IPS DF 6.9 (cell line): ENCODE results near the gene CCDC33.

Experiments
- DNase-seq: peaks from one replicate; pipeline ENCODE4 v3.0.0-alpha.2; 2013; ENCODE audit warnings: low read depth, low spot score
- H3K27ac ChIP-seq: one replicate; pipeline ENCODE4 v1.5.1; 2013; ENCODE audit warnings: low read length, control low read depth
- H3K27me3 ChIP-seq: 2 replicates; pipeline ENCODE4 v1.6.1; 2013; ENCODE audit warnings: mild to moderate bottlenecking, low read length; ENCODE audit not compliant: control insufficient read depth, insufficient read depth
- H3K36me3 ChIP-seq: 2 replicates; pipeline ENCODE4 v1.6.1; 2013; ENCODE audit warnings: low read length; ENCODE audit not compliant: control insufficient read depth, insufficient read depth
- H3K4me1 ChIP-seq: 2 replicates; pipeline ENCODE4 v1.6.1; 2013; ENCODE audit warnings: low read length; ENCODE audit not compliant: control insufficient read depth, insufficient read depth
- H3K4me3 ChIP-seq: 2 replicates; pipeline ENCODE4 v1.5.1; 2013; ENCODE audit warnings: mild to moderate bottlenecking, low read length
- H3K9me3 ChIP-seq: 2 replicates; pipeline ENCODE4 v1.6.1; 2013; ENCODE audit warnings: low read length, inconsistent platforms; ENCODE audit not compliant: control insufficient read depth, insufficient read depth
- WGBS: extraction: QIAGEN DNeasy Blood & Tissue Kit; methylation state at CpG from one replicate; pipeline ENCODE4 v1.1.7; 2013; ENCODE audit warnings: mixed read lengths, missing lambda C conversion rate; ENCODE audit not compliant: insufficient read length, insufficient coverage; 5-methylcytosine and 5-hydroxymethylcytosine counted together

Gene CCDC33

DNA sequence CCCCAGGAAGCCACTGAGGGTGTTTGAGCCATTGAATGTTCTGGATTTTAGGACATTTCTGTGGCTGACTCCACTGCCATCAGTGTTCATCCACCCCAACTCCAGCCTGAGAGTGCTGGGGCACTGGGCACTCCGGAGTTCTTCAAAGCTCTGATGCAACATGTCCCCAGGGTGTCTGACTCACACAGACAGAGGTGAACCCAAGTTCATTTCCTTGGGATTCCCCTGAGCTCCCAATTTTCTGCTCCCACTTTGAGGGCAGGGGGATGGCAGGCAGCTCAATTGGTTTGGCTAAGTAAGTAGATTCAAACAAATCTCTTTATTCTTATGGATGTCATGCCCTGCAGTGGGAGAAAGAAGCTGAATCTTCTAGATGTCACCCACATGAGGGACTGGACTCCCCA, 35.7 kb upstream of the CCDC33 start:
- no peaks in the 10 kb centered on the region for H3K36me3 ChIP-seq
- no peak overlapping the region for H3K4me3 ChIP-seq
- no peaks in the 10 kb centered on the region for H3K27me3 ChIP-seq
- H3K4me1 ChIP-seq, result peaks cover 16% of the 10 kb centered on the region
- H3K27ac ChIP-seq, result no peak overlapping the region
- no peak for DNase-seq
- WGBS, result no CpG with 5 or more reads among the region's 1 CpG
- no peaks in the 10 kb centered on the region for H3K9me3 ChIP-seq

GRCh38 chr15:74200871-74201419, 35.2 kb upstream of the CCDC33 start:
- Histone ChIP-seq H3K36me3 (no peaks in the 10 kb centered on the region), H3K27ac (no peak overlapping the region), H3K27me3 (no peaks in the 10 kb centered on the region), H3K9me3 (no peaks in the 10 kb centered on the region), H3K4me1 (peaks cover 16% of the 10 kb centered on the region), H3K4me3 (no peak overlapping the region)
- DNase-seq, result no peak
- WGBS, result no CpG with 5 or more reads among the region's 8 CpGs

GRCh38 chr15:74201710-74202420, 34.3 kb upstream of the CCDC33 start:
- Histone ChIP-seq H3K27ac (no peak overlapping the region), H3K4me3 (no peak overlapping the region; the same call in 1 of the 2 replicates), H3K9me3 (no peaks in the 10 kb centered on the region), H3K27me3 (no peaks in the 10 kb centered on the region), H3K36me3 (no peaks in the 10 kb centered on the region), H3K4me1 (peaks cover 16% of the 10 kb centered on the region)
- no peak for DNase-seq
- no CpG with 5 or more reads among the region's 7 CpGs for WGBS

DNA sequence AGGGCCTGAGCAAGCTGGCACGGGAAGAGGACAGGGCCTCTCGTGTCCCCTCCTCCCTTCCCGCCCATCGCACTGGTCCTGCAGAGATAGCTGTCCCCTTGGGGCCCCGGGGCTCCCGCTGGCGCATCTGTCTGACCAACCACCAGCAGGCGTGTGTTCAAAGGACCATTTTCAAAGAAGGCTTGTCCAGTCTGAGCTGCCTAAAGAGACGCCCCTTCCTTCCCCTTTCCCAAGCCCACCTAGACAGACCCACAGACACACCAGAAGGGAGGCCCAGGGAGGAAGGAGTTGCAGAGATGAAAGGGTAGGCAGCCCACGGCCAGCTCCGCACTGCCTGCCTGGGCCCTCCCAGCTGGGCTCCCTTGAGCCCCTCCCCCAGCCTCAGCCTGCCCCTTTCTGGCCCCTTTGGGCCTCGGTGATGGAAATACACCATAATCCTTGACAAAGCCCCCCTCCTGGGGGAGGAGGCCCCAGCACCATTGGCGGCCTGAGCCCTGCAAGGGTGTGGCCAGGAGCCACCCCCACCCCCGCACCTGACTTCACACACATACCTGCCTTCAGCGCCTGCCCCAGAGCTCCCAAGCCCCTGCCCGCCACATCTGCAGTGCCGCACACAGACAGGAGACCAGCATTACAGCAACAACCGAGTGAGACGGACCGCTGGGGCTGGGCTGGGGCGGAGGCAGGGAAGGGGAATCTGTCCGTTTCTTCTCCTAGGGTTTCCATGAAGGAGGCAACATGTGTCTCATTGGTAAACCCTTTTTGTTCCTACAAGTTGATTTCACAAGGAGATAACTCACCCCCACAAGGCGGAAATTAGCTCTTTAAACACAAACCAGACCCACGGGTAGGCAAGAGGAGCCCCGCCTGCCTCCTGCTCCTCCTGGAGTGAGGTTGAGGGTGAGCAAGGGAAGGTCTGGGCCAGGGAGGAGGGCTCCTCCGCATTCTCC, 33.4 kb upstream of the CCDC33 start, which contains the start of gene STRA6:
STRA6 (minus strand) TSS at position 336 of the 950 bp plus-strand sequence. CDS start 520 bp downstream, outside the sequence.
- DNase-seq, result peak; percentile 76
- H3K36me3 ChIP-seq, result no peaks in the 10 kb centered on the region
- peak within 1 kb of the TSS; percentile 19; the same call in 1 of the 2 replicates for H3K4me3 ChIP-seq
- no peak within 1 kb of the TSS for H3K27ac ChIP-seq
- H3K9me3 ChIP-seq, result no peaks in the 10 kb centered on the region
- WGBS, result no CpG with 5 or more reads among the region's 26 CpGs
- peaks cover 16% of the 10 kb centered on the region for H3K4me1 ChIP-seq
- H3K27me3 ChIP-seq, result no peaks in the 10 kb centered on the region

GRCh38 chr15:74203914-74204431, 32.2 kb upstream of the CCDC33 start:
- peaks cover 20% of the 10 kb centered on the region for H3K4me1 ChIP-seq
- H3K27ac ChIP-seq, result no peak overlapping the region

GRCh38 chr15:74205582-74205947, 30.6 kb upstream of the CCDC33 start:
- H3K36me3 ChIP-seq, result no peaks in the 10 kb centered on the region
- no CpG with 5 or more reads among the region's 4 CpGs for WGBS
- no peaks in the 10 kb centered on the region for H3K9me3 ChIP-seq
- H3K27me3 ChIP-seq, result no peaks in the 10 kb centered on the region
- H3K4me3 ChIP-seq, result no peak overlapping the region
- peaks cover 22% of the 10 kb centered on the region for H3K4me1 ChIP-seq
- H3K27ac ChIP-seq, result no peak overlapping the region
- DNase-seq, result no peak

More at GRCh38 chr15:74203914-74204431, 32.2 kb upstream of the CCDC33 start:
- H3K36me3 ChIP-seq, result no peaks in the 10 kb centered on the region
- no peaks in the 10 kb centered on the region for H3K9me3 ChIP-seq
- no peaks in the 10 kb centered on the region for H3K27me3 ChIP-seq
- H3K4me3 ChIP-seq, result no peak overlapping the region
- no peak for DNase-seq
- no CpG with 5 or more reads among the region's 10 CpGs for WGBS

DNA sequence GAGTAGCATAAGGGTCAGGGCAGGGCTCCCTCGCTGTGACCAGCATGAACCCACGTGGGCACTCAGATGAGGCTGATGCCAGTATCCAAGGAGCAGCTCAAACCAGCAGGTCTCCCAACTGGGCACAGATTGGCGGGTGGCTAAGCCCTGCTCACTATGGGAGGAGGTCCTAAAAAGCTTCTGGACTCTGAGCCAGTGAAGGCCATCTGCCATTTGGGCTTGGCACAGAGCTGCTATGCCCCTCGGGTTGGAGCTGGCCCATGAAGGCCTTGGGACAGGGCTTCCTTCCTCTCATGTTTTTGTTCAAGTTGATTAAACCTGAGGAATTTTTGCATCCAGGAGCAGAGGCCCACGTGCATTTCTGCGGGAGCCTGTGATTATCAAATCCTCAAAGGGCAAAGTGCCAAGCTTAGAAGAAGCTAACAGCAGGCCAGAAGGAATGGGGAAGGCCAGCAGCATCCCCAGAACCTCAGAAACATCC, 29.3 kb upstream of the CCDC33 start:
- no CpG with 5 or more reads among the region's 6 CpGs for WGBS
- Histone ChIP-seq H3K4me1 (peaks cover 15% of the 10 kb centered on the region), H3K36me3 (no peaks in the 10 kb centered on the region), H3K27me3 (no peaks in the 10 kb centered on the region), H3K9me3 (no peaks in the 10 kb centered on the region), H3K27ac (no peak overlapping the region), H3K4me3 (no peak overlapping the region)
- DNase-seq, result no peak

GRCh38 chr15:74207652-74208440, 28.3 kb upstream of the CCDC33 start:
- Histone ChIP-seq H3K27me3 (no peaks in the 10 kb centered on the region), H3K36me3 (no peaks in the 10 kb centered on the region), H3K9me3 (no peaks in the 10 kb centered on the region), H3K4me1 (peaks cover 14% of the 10 kb centered on the region), H3K4me3 (no peak overlapping the region), H3K27ac (no peak overlapping the region)
- WGBS, result no CpG with 5 or more reads among the region's 16 CpGs
- no peak for DNase-seq

- H3K9me3 ChIP-seq, result no peaks in the 10 kb centered on the region
- no peaks in the 10 kb centered on the region for H3K27me3 ChIP-seq
- no peak for DNase-seq
- H3K4me3 ChIP-seq, result no peak overlapping the region
- no peak overlapping the region for H3K27ac ChIP-seq
- WGBS, result no CpG with 5 or more reads among the region's 6 CpGs
- H3K4me1 ChIP-seq, result peaks cover 15% of the 10 kb centered on the region
- no peaks in the 10 kb centered on the region for H3K36me3 ChIP-seq
These were observed 27.6 kb upstream of the CCDC33 start for GRCh38 chr15:74208496-74208895.
